Activated T-cell treated with anti-CD3 and anti-CD28 coated beads for 1 hour (primary cell): ENCODE measurements around the gene LAS1L.
"Not testable (repeated sequence)": the region's sequence is repeated elsewhere in the genome, so short reads cannot be mapped to it uniquely, and the experiment has no call there.

ENCODE experiments used
- DNase-seq: peaks from one replicate; pipeline ENCODE4 v3.0.0-alpha.2; 2020; ENCODE audit warnings: low read depth

Gene LAS1L

GRCh38 chrX:65517923-65518322 is 16.7 kb downstream of the LAS1L start:
- no peak for DNase-seq

GRCh38 chrX:65516756-65517155 is 17.8 kb downstream of the LAS1L start:
- no peak for DNase-seq

- no peak for DNase-seq
Measured at GRCh38 chrX:65513610-65514009, 21.0 kb downstream of the LAS1L start.

- no peak for DNase-seq
Measured at GRCh38 chrX:65509400-65509799, 25.2 kb downstream of the LAS1L start.

GRCh38 chrX:65508851-65509250 is 25.7 kb downstream of the LAS1L start:
- DNase-seq = no peak

- DNase-seq = no peak
Measured at GRCh38 chrX:65502618-65503017, 32.0 kb downstream of the LAS1L start.

- no peak for DNase-seq
Measured at GRCh38 chrX:65493431-65493830, 41.2 kb downstream of the LAS1L start.

GRCh38 chrX:65491620-65492019 is 43.0 kb downstream of the LAS1L start:
- DNase-seq = no peak

- DNase-seq = no peak
Measured at GRCh38 chrX:65488495-65488894, 46.1 kb downstream of the LAS1L start.

- no peak for DNase-seq
Measured at GRCh38 chrX:65480960-65481359, 53.6 kb downstream of the LAS1L start.

GRCh38 chrX:65479102-65479501 is 55.5 kb downstream of the LAS1L start:
- DNase-seq = not testable (repeated sequence)

- DNase-seq = no peak
Measured at GRCh38 chrX:65476564-65476963, 58.0 kb downstream of the LAS1L start.

- DNase-seq = no peak
Measured at GRCh38 chrX:65463550-65463949, 71.0 kb downstream of the LAS1L start.
